ENCODE data around the gene SCN11A. TPM values are rescaled to one million over a fixed set of nuclear protein-coding genes. Genes with fewer than 3 reads are reported as not detected.

Gene SCN11A
- polyA plus RNA-seq, 3 donors = not detected

- H3K27me3 Mint-ChIP-seq (ENCODE audit: low read depth in 3 of 3) = no peaks in the 10 kb centered on the region
Measured at GRCh38 chr3:39082666-39083313, 31.0 kb upstream of the SCN11A start.

GRCh38 chr3:39080026-39080425, 28.3 kb upstream of the SCN11A start:
- Histone ChIP-seq H3K4me3 (replicated peaks in 1 of 3; ENCODE audit: low read depth in 2 of 3, low read length in 3 of 3) (no peak overlapping the region), H3K79me2 (ENCODE audit: insufficient read depth, low read length) (no peaks in the 10 kb centered on the region), H3K36me3 (replicated peaks in 1 of 2; ENCODE audit: control insufficient read depth in 1 of 2, insufficient read depth in 2 of 2, low read length in 2 of 2) (peaks cover 63 to 92% of the 10 kb centered on the region in 2 donors), H3K27ac (ENCODE audit: low read depth in 1 of 2, low read length in 2 of 2) (no peak overlapping the region), H2AFZ (ENCODE audit: insufficient read depth, low read depth, low read length, poor library complexity, severe bottlenecking) (no peak overlapping the region), H4K20me1 (ENCODE audit: insufficient read depth, low read length) (no peaks in the 10 kb centered on the region), H3K4me2 (replicated peaks; ENCODE audit: extremely low read depth, low read length, poor library complexity, severe bottlenecking) (no peak overlapping the region), H3K9ac (ENCODE audit: insufficient read depth, low read length, poor library complexity, severe bottlenecking) (no peak overlapping the region), H3K4me1 (ENCODE audit: control insufficient read depth in 1 of 2, insufficient read depth in 2 of 2, low read length in 2 of 2) (no peaks in the 10 kb centered on the region), H3K9me3 (replicated peaks in 1 of 2; ENCODE audit: control insufficient read depth in 1 of 2, insufficient read depth in 1 of 2, low read length in 2 of 2) (no peaks in the 10 kb centered on the region), H3K27me3 (ENCODE audit: control insufficient read depth in 2 of 2, insufficient read depth in 2 of 2, low read length in 2 of 2) (no peaks in the 10 kb centered on the region)
- H3K27ac Mint-ChIP-seq = no peak overlapping the region
- H3K27me3 Mint-ChIP-seq (ENCODE audit: low read depth in 3 of 3) = no peaks in the 10 kb centered on the region
- H3K9me3 Mint-ChIP-seq = no peaks in the 10 kb centered on the region
- peaks cover 62 to 66% of the 10 kb centered on the region in 2 donors for H3K36me3 Mint-ChIP-seq
- no peak for DNase-seq
- no peak for TF ChIP-seq CTCF (IDR thresholded peaks at IDR 0.05)
- H3K4me3 Mint-ChIP-seq = no peak overlapping the region
- intact Hi-C loops (cut with micrococcal nuclease) = no loop called here
- no peaks in the 10 kb centered on the region for H3K4me1 Mint-ChIP-seq

More at GRCh38 chr3:39082666-39083313, 31.0 kb upstream of the SCN11A start:
- no peaks in the 10 kb centered on the region for H4K20me1 ChIP-seq (ENCODE audit: insufficient read depth, low read length)
- no peaks in the 10 kb centered on the region for H3K9me3 ChIP-seq (replicated peaks in 1 of 2; ENCODE audit: control insufficient read depth in 1 of 2, insufficient read depth in 1 of 2, low read length in 2 of 2)
- intact Hi-C loops (cut with micrococcal nuclease) = no loop called here
- H3K4me2 ChIP-seq (replicated peaks; ENCODE audit: extremely low read depth, low read length, poor library complexity, severe bottlenecking) = no peak overlapping the region
- no peak for DNase-seq
- H3K4me3 ChIP-seq (replicated peaks in 1 of 3; ENCODE audit: low read depth in 2 of 3, low read length in 3 of 3) = no peak overlapping the region
- H3K27me3 ChIP-seq (ENCODE audit: control insufficient read depth in 2 of 2, insufficient read depth in 2 of 2, low read length in 2 of 2) = no peaks in the 10 kb centered on the region
- H3K4me1 Mint-ChIP-seq = no peaks in the 10 kb centered on the region
- no peak overlapping the region for H2AFZ ChIP-seq (ENCODE audit: insufficient read depth, low read depth, low read length, poor library complexity, severe bottlenecking)
- H3K27ac Mint-ChIP-seq = no peak overlapping the region
- H3K79me2 ChIP-seq (ENCODE audit: insufficient read depth, low read length) = no peaks in the 10 kb centered on the region
- peaks cover 61 to 92% of the 10 kb centered on the region in 2 donors for H3K36me3 ChIP-seq (replicated peaks in 1 of 2; ENCODE audit: control insufficient read depth in 1 of 2, insufficient read depth in 2 of 2, low read length in 2 of 2)
- H3K36me3 Mint-ChIP-seq = peaks cover 58 to 65% of the 10 kb centered on the region in 2 donors
- H3K4me3 Mint-ChIP-seq = no peak overlapping the region
- no peak overlapping the region for H3K27ac ChIP-seq (ENCODE audit: low read depth in 1 of 2, low read length in 2 of 2)
- H3K9me3 Mint-ChIP-seq = no peaks in the 10 kb centered on the region
- 94% methylated on average over 4 of the region's 4 CpGs for WGBS (ENCODE audit: insufficient coverage)
- H3K9ac ChIP-seq (ENCODE audit: insufficient read depth, low read length, poor library complexity, severe bottlenecking) = no peak overlapping the region
- no peaks in the 10 kb centered on the region for H3K4me1 ChIP-seq (ENCODE audit: control insufficient read depth in 1 of 2, insufficient read depth in 2 of 2, low read length in 2 of 2)
- TF ChIP-seq CTCF (IDR thresholded peaks at IDR 0.05) = no peak
